Breast epithelium (tissue), 3 donors: ENCODE results near the gene GHR.

Source experiments
- POLR2AphosphoS5 ChIP-seq, 3 donors: sonication (generic); formaldehyde crosslinking; IDR thresholded peaks; one replicate each; pipeline ENCODE4 v1.6.1; 2017; ENCODE audit warnings: antibody characterized with exemption in 3 of 3
- TF ChIP-seq, protein P1 (sequence below), 3 donors: fragments of 450-650 bp; IDR thresholded peaks; one replicate each; pipeline ENCODE4 v1.5.1; 2016 to 2017; ENCODE audit warnings: antibody characterized with exemption in 3 of 3, mild to moderate bottlenecking in 3 of 3, moderate library complexity in 3 of 3

DNA sequence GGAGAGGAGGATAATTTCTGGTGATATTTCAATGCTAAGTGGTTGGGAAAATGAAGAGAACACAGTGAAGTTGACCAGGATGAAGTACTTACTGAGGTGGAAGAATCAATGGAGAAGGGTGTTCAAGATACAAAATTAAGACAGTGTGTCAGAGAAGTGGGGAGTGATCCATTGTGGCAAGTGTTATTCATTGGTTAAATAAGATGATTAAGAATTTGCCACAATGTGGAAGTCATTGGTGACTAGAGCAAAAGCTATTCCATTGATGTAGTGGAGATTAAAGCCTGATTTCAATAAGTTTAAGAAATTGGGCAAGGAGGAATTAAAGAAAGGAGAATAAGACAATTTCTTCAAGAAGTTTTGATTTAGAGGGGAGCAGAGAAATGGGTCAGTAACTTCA lies 118.9 kb downstream of the GHR start:
- TF ChIP-seq, protein P1, sequence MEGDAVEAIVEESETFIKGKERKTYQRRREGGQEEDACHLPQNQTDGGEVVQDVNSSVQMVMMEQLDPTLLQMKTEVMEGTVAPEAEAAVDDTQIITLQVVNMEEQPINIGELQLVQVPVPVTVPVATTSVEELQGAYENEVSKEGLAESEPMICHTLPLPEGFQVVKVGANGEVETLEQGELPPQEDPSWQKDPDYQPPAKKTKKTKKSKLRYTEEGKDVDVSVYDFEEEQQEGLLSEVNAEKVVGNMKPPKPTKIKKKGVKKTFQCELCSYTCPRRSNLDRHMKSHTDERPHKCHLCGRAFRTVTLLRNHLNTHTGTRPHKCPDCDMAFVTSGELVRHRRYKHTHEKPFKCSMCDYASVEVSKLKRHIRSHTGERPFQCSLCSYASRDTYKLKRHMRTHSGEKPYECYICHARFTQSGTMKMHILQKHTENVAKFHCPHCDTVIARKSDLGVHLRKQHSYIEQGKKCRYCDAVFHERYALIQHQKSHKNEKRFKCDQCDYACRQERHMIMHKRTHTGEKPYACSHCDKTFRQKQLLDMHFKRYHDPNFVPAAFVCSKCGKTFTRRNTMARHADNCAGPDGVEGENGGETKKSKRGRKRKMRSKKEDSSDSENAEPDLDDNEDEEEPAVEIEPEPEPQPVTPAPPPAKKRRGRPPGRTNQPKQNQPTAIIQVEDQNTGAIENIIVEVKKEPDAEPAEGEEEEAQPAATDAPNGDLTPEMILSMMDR (IDR thresholded peaks at IDR 0.05) = no peak
- TF ChIP-seq POLR2AphosphoS5 (IDR thresholded peaks at IDR 0.05) = no peak
